Neural progenitor cell (in vitro differentiated cells): ENCODE results near the gene PDE5A.

ENCODE experiments used
- EZH2 ChIP-seq: fragments of 200-600 bp; sonication (generic); IDR thresholded peaks from 2 replicates; pipeline ENCODE4 v1.6.1; 2017; ENCODE audit warnings: antibody characterized with exemption, mild to moderate bottlenecking, moderate library complexity
- EZH2phosphoT487 ChIP-seq: fragments of 200-600 bp; sonication (generic); IDR thresholded peaks from 2 replicates; pipeline ENCODE4 v1.6.1; 2017; ENCODE audit warnings: antibody characterized with exemption

- TF ChIP-seq EZH2 = no peak
- TF ChIP-seq EZH2phosphoT487 = no peak
These were observed 27.7 kb upstream of the PDE5A start for GRCh38 chr4:119656342-119656741.
